Measurements from ENCODE around the gene GLT1D1.

GRCh38 chr12:128906485-128907137, 53.3 kb downstream of the GLT1D1 start:
- TF ChIP-seq POLR2A (IDR thresholded peaks at IDR 0.05) (no peak), CTCF (IDR thresholded peaks at IDR 0.05) (no peak)

Measured in body of pancreas (tissue), 4 donors.